ENCODE measurements around the gene CCDC92. TPM values are rescaled to one million over a fixed set of nuclear protein-coding genes. Genes with fewer than 3 reads are reported as not detected.
A peak's percentile ranks its signal among the peaks of the same experiment; 100 is the strongest.

CCDC92 gene
- total RNA-seq, 1 experiment from 2014 or later = 32.3 TPM

- no peaks in the 10 kb centered on the region for H3K27me3 Mint-ChIP-seq (ENCODE audit: insufficient read depth, unreplicated experiment)
- peak overlapping the region; percentile 37 for H3K27ac Mint-ChIP-seq (ENCODE audit: low read depth, unreplicated experiment)
- no peak for DNase-seq (ENCODE audit: unreplicated experiment)
- CTCF ChIA-PET = interaction anchor here (0.5 to 1.5 kb wide), 4 partner anchors 8 to 780 kb away, joined by 3 to 4 read pairs (median 4); no protein-coding TSS in a partner anchor
- POLR2A ChIA-PET = interaction anchor here (0.6 to 1.7 kb wide), 4 partner anchors 8 to 296 kb away, joined by 3 to 7 read pairs (median 3); no protein-coding TSS in a partner anchor
- no peak for TF ChIP-seq CTCF (IDR thresholded peaks at IDR 0.05; ENCODE audit: unreplicated experiment)
- H3K9me3 Mint-ChIP-seq (ENCODE audit: unreplicated experiment) = no peaks in the 10 kb centered on the region
- BruUV-seq (replicated peaks) = no TSS peak
- H3K36me3 Mint-ChIP-seq (ENCODE audit: insufficient read depth, unreplicated experiment) = peaks cover 63% of the 10 kb centered on the region
- intact Hi-C loops (cut with micrococcal nuclease) = no loop called here
- H3K4me1 Mint-ChIP-seq (ENCODE audit: insufficient read depth, unreplicated experiment) = peaks cover 54% of the 10 kb centered on the region
- H3K4me3 Mint-ChIP-seq (ENCODE audit: unreplicated experiment) = no peak overlapping the region
Observed at GRCh38 chr12:123992118-123992825, 19.6 kb upstream of the CCDC92 start.

- CTCF ChIA-PET = interaction anchor here (0.8 to 1.8 kb wide), 5 partner anchors 12 to 466 kb away, joined by 3 to 6 read pairs (median 4); no protein-coding TSS in a partner anchor
- Mint-ChIP-seq H3K36me3 (ENCODE audit: insufficient read depth, unreplicated experiment) (peaks cover 65% of the 10 kb centered on the region), H3K27me3 (ENCODE audit: insufficient read depth, unreplicated experiment) (no peaks in the 10 kb centered on the region), H3K4me3 (ENCODE audit: unreplicated experiment) (no peak overlapping the region), H3K27ac (ENCODE audit: low read depth, unreplicated experiment) (peak overlapping the region; percentile 37), H3K4me1 (ENCODE audit: insufficient read depth, unreplicated experiment) (peaks cover 54% of the 10 kb centered on the region), H3K9me3 (ENCODE audit: unreplicated experiment) (no peaks in the 10 kb centered on the region)
- POLR2A ChIA-PET = interaction anchor here (0.6 to 1.7 kb wide), 3 partner anchors 9 to 296 kb away, joined by 3 to 7 read pairs (median 3); no protein-coding TSS in a partner anchor
- BruUV-seq (replicated peaks) = TSS peak; percentile 14
- peak; percentile 31 for DNase-seq (ENCODE audit: unreplicated experiment)
- intact Hi-C loops (cut with micrococcal nuclease) = no loop called here
- no peak for TF ChIP-seq CTCF (IDR thresholded peaks at IDR 0.05; ENCODE audit: unreplicated experiment)
Observed at GRCh38 chr12:123991372-123991951, 18.8 kb upstream of the CCDC92 start.

GRCh38 chr12:123990511-123990910 lies 17.9 kb upstream of the CCDC92 start:
- intact Hi-C loops (cut with micrococcal nuclease) = no loop called here
- no peaks in the 10 kb centered on the region for H3K27me3 Mint-ChIP-seq (ENCODE audit: insufficient read depth, unreplicated experiment)
- H3K4me3 Mint-ChIP-seq (ENCODE audit: unreplicated experiment) = no peak overlapping the region
- H3K4me1 Mint-ChIP-seq (ENCODE audit: insufficient read depth, unreplicated experiment) = peaks cover 48% of the 10 kb centered on the region
- no TSS peak for BruUV-seq (replicated peaks)
- no peak for TF ChIP-seq CTCF (IDR thresholded peaks at IDR 0.05; ENCODE audit: unreplicated experiment)
- ChIA-PET POLR2A (interaction anchor here (0.6 to 1.7 kb wide), 3 partner anchors 10 to 293 kb away, joined by 3 to 7 read pairs (median 5); no protein-coding TSS in a partner anchor), CTCF (interaction anchor here (0.5 to 1.8 kb wide), 5 partner anchors 13 to 465 kb away, joined by 3 to 6 read pairs (median 3); no protein-coding TSS in a partner anchor)
- no peaks in the 10 kb centered on the region for H3K9me3 Mint-ChIP-seq (ENCODE audit: unreplicated experiment)
- H3K36me3 Mint-ChIP-seq (ENCODE audit: insufficient read depth, unreplicated experiment) = peaks cover 63% of the 10 kb centered on the region
- H3K27ac Mint-ChIP-seq (ENCODE audit: low read depth, unreplicated experiment) = peak overlapping the region; percentile 24
- DNase-seq (ENCODE audit: unreplicated experiment) = no peak

- intact Hi-C loops (cut with micrococcal nuclease) = no loop called here
- ChIA-PET CTCF (interaction anchor here (1.8 kb wide), 1 partner anchor 188 kb away, joined by 6 read pairs; no protein-coding TSS in a partner anchor), POLR2A (interaction anchor here (0.5 kb wide), 1 partner anchor 186 kb away, joined by 3 read pairs; no protein-coding TSS in a partner anchor)
- Mint-ChIP-seq H3K4me1 (ENCODE audit: insufficient read depth, unreplicated experiment) (peaks cover 40% of the 10 kb centered on the region), H3K9me3 (ENCODE audit: unreplicated experiment) (no peaks in the 10 kb centered on the region), H3K27me3 (ENCODE audit: insufficient read depth, unreplicated experiment) (no peaks in the 10 kb centered on the region), H3K36me3 (ENCODE audit: insufficient read depth, unreplicated experiment) (peaks cover 58% of the 10 kb centered on the region), H3K4me3 (ENCODE audit: unreplicated experiment) (no peak overlapping the region), H3K27ac (ENCODE audit: low read depth, unreplicated experiment) (no peak overlapping the region)
- BruUV-seq (replicated peaks) = no TSS peak
- DNase-seq (ENCODE audit: unreplicated experiment) = no peak
- TF ChIP-seq CTCF (IDR thresholded peaks at IDR 0.05; ENCODE audit: unreplicated experiment) = no peak
Observed at GRCh38 chr12:123989753-123990152, 17.1 kb upstream of the CCDC92 start.

Measured in MCF 10A (cell line).